Measurements from ENCODE around the gene F10. TPM values are rescaled to one million over a fixed set of nuclear protein-coding genes. Genes with fewer than 3 reads are reported as not detected.

Gene F10
- total RNA-seq, 2 donors from 2014 or later = not detected

GRCh38 chr13:113082198-113083021, 40.2 kb upstream of the F10 start:
- DNase-seq (no peak), ATAC-seq (replicated peaks in 1 of 2) (no peak)
- Mint-ChIP-seq H3K27me3 (ENCODE audit: low read depth) (no peaks in the 10 kb centered on the region), H3K4me3 (no peak overlapping the region), H3K27ac (no peak overlapping the region), H3K9me3 (no peaks in the 10 kb centered on the region), H3K36me3 (ENCODE audit: insufficient read depth in 2 of 2) (no peaks in the 10 kb centered on the region), H3K4me1 (ENCODE audit: low read depth) (no peaks in the 10 kb centered on the region)

- Mint-ChIP-seq H3K9me3 (no peaks in the 10 kb centered on the region), H3K4me1 (ENCODE audit: low read depth) (no peaks in the 10 kb centered on the region), H3K27ac (no peak overlapping the region), H3K4me3 (no peak overlapping the region), H3K27me3 (ENCODE audit: low read depth) (no peaks in the 10 kb centered on the region), H3K36me3 (ENCODE audit: insufficient read depth in 2 of 2) (no peaks in the 10 kb centered on the region)
- no peak for ATAC-seq (replicated peaks in 1 of 2)
- no peak for DNase-seq
Observed at GRCh38 chr13:113083022-113083373, 39.6 kb upstream of the F10 start.

GRCh38 chr13:113083402-113084061, 39.1 kb upstream of the F10 start:
- DNase-seq = no peak
- Mint-ChIP-seq H3K27me3 (ENCODE audit: low read depth) (no peaks in the 10 kb centered on the region), H3K9me3 (no peaks in the 10 kb centered on the region), H3K4me1 (ENCODE audit: low read depth) (no peaks in the 10 kb centered on the region), H3K27ac (no peak overlapping the region), H3K4me3 (no peak overlapping the region), H3K36me3 (ENCODE audit: insufficient read depth in 2 of 2) (no peaks in the 10 kb centered on the region)
- no peak for ATAC-seq (replicated peaks in 1 of 2)

- no peak overlapping the region for H3K27ac Mint-ChIP-seq
- no peaks in the 10 kb centered on the region for H3K36me3 Mint-ChIP-seq (ENCODE audit: insufficient read depth in 2 of 2)
- no peaks in the 10 kb centered on the region for H3K4me1 Mint-ChIP-seq (ENCODE audit: low read depth)
- DNase-seq = no peak
- H3K4me3 Mint-ChIP-seq = no peak overlapping the region
- ATAC-seq (replicated peaks in 1 of 2) = no peak
- no peaks in the 10 kb centered on the region for H3K27me3 Mint-ChIP-seq (ENCODE audit: low read depth)
- H3K9me3 Mint-ChIP-seq = no peaks in the 10 kb centered on the region
Observed at GRCh38 chr13:113084094-113084942, 38.3 kb upstream of the F10 start.

- Mint-ChIP-seq H3K36me3 (ENCODE audit: insufficient read depth in 2 of 2) (no peaks in the 10 kb centered on the region), H3K27ac (no peak overlapping the region), H3K4me1 (ENCODE audit: low read depth) (no peaks in the 10 kb centered on the region), H3K9me3 (no peaks in the 10 kb centered on the region), H3K4me3 (no peak overlapping the region), H3K27me3 (ENCODE audit: low read depth) (no peaks in the 10 kb centered on the region)
- ATAC-seq (replicated peaks in 1 of 2) (no peak), DNase-seq (no peak)
Observed at GRCh38 chr13:113084943-113085540, 37.6 kb upstream of the F10 start.

GRCh38 chr13:113086031-113086750, 36.4 kb upstream of the F10 start:
- no peak for DNase-seq
- H3K27me3 Mint-ChIP-seq (ENCODE audit: low read depth) = no peaks in the 10 kb centered on the region
- no peaks in the 10 kb centered on the region for H3K36me3 Mint-ChIP-seq (ENCODE audit: insufficient read depth in 2 of 2)
- no peaks in the 10 kb centered on the region for H3K4me1 Mint-ChIP-seq (ENCODE audit: low read depth)
- no peak overlapping the region for H3K4me3 Mint-ChIP-seq
- ATAC-seq (replicated peaks in 1 of 2) = no peak
- no peak overlapping the region for H3K27ac Mint-ChIP-seq
- no peaks in the 10 kb centered on the region for H3K9me3 Mint-ChIP-seq

GRCh38 chr13:113086991-113087922, 35.3 kb upstream of the F10 start:
- Mint-ChIP-seq H3K4me1 (ENCODE audit: low read depth) (no peaks in the 10 kb centered on the region), H3K27ac (no peak overlapping the region), H3K4me3 (no peak overlapping the region), H3K36me3 (ENCODE audit: insufficient read depth in 2 of 2) (no peaks in the 10 kb centered on the region), H3K27me3 (ENCODE audit: low read depth) (no peaks in the 10 kb centered on the region), H3K9me3 (no peaks in the 10 kb centered on the region)
- ATAC-seq (replicated peaks in 1 of 2) (no peak), DNase-seq (no peak)

- no peaks in the 10 kb centered on the region for H3K9me3 Mint-ChIP-seq
- no peaks in the 10 kb centered on the region for H3K27me3 Mint-ChIP-seq (ENCODE audit: low read depth)
- DNase-seq (no peak), ATAC-seq (replicated peaks in 1 of 2) (no peak)
- H3K4me3 Mint-ChIP-seq = no peak overlapping the region
- no peak overlapping the region for H3K27ac Mint-ChIP-seq
- H3K4me1 Mint-ChIP-seq (ENCODE audit: low read depth) = no peaks in the 10 kb centered on the region
- H3K36me3 Mint-ChIP-seq (ENCODE audit: insufficient read depth in 2 of 2) = no peaks in the 10 kb centered on the region
Observed at GRCh38 chr13:113087923-113088690, 34.5 kb upstream of the F10 start.

- DNase-seq = no peak
- no peak overlapping the region for H3K4me3 Mint-ChIP-seq
Observed at GRCh38 chr13:113088691-113089020, 33.9 kb upstream of the F10 start.

GRCh38 chr13:113089693-113090414, 32.7 kb upstream of the F10 start:
- H3K9me3 Mint-ChIP-seq = no peaks in the 10 kb centered on the region
- ATAC-seq (replicated peaks in 1 of 2) (no peak), DNase-seq (no peak)
- H3K36me3 Mint-ChIP-seq (ENCODE audit: insufficient read depth in 2 of 2) = no peaks in the 10 kb centered on the region
- no peak overlapping the region for H3K4me3 Mint-ChIP-seq
- H3K4me1 Mint-ChIP-seq (ENCODE audit: low read depth) = no peaks in the 10 kb centered on the region
- no peaks in the 10 kb centered on the region for H3K27me3 Mint-ChIP-seq (ENCODE audit: low read depth)
- no peak overlapping the region for H3K27ac Mint-ChIP-seq

More at GRCh38 chr13:113088691-113089020, 33.9 kb upstream of the F10 start:
- no peak overlapping the region for H3K27ac Mint-ChIP-seq
- H3K27me3 Mint-ChIP-seq (ENCODE audit: low read depth) = no peaks in the 10 kb centered on the region
- ATAC-seq (replicated peaks in 1 of 2) = no peak
- no peaks in the 10 kb centered on the region for H3K4me1 Mint-ChIP-seq (ENCODE audit: low read depth)
- H3K36me3 Mint-ChIP-seq (ENCODE audit: insufficient read depth in 2 of 2) = no peaks in the 10 kb centered on the region
- no peaks in the 10 kb centered on the region for H3K9me3 Mint-ChIP-seq

GRCh38 chr13:113090415-113090770, 32.2 kb upstream of the F10 start:
- Mint-ChIP-seq H3K36me3 (ENCODE audit: insufficient read depth in 2 of 2) (no peaks in the 10 kb centered on the region), H3K4me3 (no peak overlapping the region), H3K9me3 (no peaks in the 10 kb centered on the region), H3K27me3 (ENCODE audit: low read depth) (no peaks in the 10 kb centered on the region), H3K4me1 (ENCODE audit: low read depth) (no peaks in the 10 kb centered on the region), H3K27ac (no peak overlapping the region)
- DNase-seq (no peak), ATAC-seq (replicated peaks in 1 of 2) (no peak)

Data from activated T-cell treated with anti-CD3 and anti-CD28 coated beads, Interleukin-2, amount 50 U/mL, for 72 hours (primary cell).